ENCODE results near the gene KDM4B.
"Not testable (repeated sequence)": the region's sequence is repeated elsewhere in the genome, so short reads cannot be mapped to it uniquely, and the experiment has no call there.

Gene KDM4B

DNA sequence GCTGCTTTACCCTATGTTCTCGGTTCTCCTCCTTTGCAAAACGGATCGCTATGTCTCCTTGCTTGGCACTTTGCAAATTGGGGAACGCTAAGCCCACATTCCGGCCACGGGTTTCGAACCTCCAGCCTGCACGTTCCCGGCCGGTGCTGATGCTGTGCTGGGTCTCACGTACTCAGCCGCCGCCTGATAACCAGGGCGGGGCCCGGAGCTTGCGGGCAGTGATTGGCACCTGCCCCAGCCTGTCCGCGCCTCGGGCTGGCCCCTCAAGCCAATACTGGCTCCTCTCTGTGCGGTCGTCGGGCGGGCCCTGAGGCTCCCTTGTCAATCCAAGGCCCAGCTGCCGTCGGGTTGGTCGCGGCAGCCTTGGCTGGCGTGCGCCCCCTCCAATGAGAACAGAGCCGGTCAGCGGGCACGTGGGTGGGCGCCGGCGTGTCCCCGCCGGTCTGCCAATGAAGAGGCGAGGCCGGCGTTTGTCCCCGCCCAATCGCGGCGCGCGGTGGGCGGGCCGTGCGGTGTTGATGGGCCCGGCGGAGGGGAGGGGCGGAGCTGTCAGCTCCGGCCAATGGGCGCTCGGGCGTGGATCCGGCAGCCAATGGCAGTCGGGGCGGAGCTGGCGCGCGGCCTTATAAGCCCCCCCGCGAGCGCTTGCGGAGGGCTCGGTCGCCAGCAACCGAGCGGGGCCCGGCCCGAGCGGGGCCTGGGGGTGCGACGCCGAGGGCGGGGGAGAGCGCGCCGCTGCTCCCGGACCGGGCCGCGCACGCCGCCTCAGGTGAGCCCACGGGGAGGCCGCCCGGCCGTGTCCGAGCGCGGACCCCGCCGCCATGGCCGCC lies at the start of gene KDM4B:
Gene KDM4B (plus strand): TSS at position 652 of the 830 bp plus-strand sequence. CDS start 63,778 bp downstream, outside the sequence.
- DNase-seq (ENCODE audit: low read depth in 1 of 2, low spot score in 1 of 2): peak; percentile 95 to 99

DNA sequence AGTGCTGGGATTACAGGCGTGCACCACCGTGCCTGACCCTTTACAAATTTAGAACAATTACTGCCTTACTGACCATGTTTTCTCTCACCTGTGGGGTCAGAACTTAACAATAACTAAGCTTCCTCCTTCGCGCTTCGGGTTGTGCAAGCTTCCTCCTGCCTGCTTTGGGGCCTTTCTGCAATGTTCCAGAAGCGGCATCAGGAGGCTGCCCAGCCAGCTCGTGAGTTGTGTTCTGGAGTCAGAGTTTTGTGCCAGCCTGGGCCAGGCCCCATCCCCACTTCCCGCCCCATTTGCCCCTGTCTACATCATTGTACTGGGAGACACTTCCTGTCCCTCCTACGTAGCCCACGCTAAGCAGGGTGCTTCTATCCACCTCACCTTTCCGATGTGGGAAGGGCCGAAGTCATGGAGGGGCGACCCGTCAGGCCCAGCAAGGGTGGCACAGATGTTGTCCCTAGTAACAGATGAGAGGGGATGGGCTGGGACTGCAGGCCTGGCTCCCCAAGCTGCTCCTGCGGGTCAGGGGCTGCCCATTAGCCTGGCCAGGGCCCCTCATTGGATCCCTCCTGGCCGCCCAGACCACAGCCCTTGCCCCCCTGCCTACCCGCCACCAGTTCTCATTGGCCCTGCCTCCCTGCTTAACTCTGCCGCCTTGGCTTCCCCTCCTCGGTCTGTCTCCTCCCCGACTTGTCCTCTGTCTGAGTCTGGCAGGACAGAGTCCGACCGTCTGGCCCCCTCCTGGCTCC lies 46.2 kb upstream of the KDM4B start:
- no peak for DNase-seq (ENCODE audit: low read depth in 1 of 2, low spot score in 1 of 2)

DNA sequence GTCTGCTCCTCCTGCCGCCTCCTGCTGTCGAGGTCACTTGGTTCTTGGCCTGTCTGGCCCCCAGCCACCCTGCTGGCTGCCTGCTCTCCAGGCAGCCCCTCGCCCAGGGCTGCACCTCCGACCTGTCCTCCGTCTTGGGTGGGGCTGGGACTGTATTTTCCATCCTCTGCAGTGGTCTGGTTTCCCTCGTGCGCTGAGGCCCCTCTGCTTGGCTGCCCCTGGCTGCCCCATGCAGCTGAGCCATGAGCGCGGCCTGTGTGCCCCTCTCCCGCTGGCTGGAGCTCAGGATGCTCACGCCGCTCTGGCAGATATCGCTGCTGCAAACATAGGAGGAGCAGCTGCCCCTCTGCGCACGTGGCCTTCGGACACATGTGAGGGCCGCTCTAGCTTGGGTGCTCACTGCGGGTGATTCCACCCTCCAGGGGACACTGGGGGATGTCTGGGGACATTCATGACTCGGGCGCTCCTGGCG lies 45.6 kb upstream of the KDM4B start:
- no peak for DNase-seq (ENCODE audit: low read depth in 1 of 2, low spot score in 1 of 2)

DNA sequence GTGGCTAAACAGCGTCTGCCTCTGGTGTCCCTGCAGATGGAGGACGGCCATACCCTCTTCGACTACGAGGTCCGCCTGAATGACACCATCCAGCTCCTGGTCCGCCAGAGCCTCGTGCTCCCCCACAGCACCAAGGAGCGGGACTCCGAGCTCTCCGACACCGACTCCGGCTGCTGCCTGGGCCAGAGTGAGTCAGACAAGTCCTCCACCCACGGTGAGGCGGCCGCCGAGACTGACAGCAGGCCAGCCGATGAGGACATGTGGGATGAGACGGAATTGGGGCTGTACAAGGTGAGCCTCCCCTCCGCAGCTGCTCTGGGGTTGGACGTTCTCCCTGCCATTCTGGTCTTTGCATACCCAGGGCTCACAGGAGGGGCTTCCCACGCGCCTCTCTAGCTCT lies 39.7 kb upstream of the KDM4B start:
- DNase-seq (ENCODE audit: low read depth in 1 of 2, low spot score in 1 of 2): no peak

DNA sequence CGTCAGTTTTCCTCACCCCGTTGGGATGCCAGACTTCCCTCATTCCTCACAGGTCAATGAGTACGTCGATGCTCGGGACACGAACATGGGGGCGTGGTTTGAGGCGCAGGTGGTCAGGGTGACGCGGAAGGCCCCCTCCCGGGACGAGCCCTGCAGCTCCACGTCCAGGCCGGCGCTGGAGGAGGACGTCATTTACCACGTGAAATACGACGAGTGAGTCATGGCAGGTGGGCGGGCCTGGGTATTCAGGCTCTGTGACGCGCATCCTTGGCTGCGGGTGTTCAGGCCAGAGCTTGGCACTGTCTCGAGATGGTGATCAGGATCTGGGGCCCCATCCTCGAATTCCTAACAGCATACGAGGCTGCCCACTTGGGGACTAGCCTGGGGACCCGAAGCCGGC lies 38.2 kb upstream of the KDM4B start:
- DNase-seq (ENCODE audit: low read depth in 1 of 2, low spot score in 1 of 2): no peak

DNA sequence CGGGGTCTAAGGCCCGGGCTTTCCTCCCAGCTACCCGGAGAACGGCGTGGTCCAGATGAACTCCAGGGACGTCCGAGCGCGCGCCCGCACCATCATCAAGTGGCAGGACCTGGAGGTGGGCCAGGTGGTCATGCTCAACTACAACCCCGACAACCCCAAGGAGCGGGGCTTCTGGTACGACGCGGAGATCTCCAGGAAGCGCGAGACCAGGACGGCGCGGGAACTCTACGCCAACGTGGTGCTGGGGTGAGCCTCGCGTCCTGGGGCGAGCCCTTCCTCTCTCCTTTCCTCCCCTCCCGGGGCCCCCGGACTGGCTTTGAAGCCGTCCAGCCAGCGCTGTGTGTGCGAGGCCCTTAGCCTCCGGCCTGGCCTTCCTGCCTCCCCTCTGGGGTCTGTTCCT lies 36.2 kb upstream of the KDM4B start:
- DNase-seq (ENCODE audit: low read depth in 1 of 2, low spot score in 1 of 2): no peak

DNA sequence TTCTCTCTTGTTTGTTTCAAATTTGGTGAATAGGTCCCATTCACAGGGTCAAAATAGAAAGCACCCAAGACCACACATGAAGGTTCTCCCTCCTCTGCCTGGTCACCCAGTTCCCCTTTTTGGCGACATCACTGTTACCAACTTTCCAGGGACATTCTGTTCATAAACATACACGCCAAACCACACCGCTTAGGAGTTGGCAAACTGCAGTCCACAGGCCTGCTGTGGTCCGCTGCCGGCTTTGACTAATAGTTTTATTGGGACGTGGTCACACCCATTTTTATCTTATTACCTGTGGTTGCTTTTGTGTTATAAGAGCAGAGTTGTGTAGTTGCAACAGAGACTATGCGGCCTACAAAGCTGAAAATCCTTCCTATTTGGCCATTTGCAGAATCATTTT lies 35.4 kb upstream of the KDM4B start:
- no peak for DNase-seq (ENCODE audit: low read depth in 1 of 2, low spot score in 1 of 2)

DNA sequence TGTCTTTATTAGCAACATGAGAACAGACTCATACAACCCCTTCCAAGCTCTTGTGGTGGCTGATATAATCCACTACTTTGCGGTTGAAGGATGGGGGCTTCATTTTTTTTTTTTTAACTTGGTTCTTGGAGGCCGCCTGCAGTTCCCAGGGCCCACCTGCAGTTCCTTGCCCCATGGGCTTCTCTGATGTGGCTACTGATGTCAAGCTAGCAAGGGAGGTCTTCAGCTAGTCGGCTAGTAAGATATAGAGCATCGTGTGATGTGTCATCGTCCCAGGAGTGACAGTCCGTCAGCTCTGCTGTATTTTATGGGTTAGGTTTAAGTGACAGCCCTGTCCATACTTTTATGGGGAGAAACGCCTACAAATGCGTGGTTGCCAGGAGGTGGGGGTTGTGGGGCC lies 33.5 kb upstream of the KDM4B start:
- DNase-seq (ENCODE audit: low read depth in 1 of 2, low spot score in 1 of 2): no peak

DNA sequence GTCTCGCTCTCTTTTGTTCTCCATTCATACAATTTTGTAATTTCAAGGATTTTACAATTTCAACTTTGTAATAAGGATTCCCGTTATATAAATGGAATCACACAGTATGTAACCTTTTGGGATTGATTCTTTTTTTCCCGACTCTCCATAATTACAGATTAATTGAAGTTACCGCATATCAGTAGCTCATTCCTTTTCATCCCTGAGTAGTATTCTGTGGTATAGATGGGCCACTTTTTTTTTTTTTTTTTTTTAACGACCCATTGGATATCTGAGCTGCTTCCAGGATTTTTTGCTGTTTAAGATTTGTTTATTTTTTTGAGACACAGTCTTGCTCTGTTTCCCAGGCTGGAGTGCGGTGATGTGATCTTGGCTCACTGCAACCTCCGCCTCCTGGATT lies 31.9 kb upstream of the KDM4B start:
- no peak for DNase-seq (ENCODE audit: low read depth in 1 of 2, low spot score in 1 of 2)

DNA sequence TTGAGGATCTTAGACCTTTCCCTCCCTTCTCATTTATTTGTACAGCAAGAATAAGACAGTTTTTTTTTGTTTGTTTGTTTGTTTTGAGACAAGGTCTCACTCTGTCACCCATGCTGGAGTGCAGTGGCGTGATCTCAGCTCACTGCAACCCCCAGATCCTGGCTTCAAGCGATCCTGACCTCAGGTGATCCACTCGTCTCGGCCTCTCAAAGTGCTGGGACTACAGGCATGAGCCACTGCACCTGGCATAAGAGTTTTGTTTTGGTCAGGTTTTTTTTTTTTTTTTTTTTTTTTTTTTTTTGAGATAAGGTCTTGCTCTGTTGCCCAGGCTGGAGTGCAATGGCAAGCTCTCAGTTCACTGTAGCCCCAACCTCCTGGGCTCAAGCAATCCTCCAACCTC lies 30.5 kb upstream of the KDM4B start:
- not testable (repeated sequence) for DNase-seq (ENCODE audit: low read depth in 1 of 2, low spot score in 1 of 2)

DNA sequence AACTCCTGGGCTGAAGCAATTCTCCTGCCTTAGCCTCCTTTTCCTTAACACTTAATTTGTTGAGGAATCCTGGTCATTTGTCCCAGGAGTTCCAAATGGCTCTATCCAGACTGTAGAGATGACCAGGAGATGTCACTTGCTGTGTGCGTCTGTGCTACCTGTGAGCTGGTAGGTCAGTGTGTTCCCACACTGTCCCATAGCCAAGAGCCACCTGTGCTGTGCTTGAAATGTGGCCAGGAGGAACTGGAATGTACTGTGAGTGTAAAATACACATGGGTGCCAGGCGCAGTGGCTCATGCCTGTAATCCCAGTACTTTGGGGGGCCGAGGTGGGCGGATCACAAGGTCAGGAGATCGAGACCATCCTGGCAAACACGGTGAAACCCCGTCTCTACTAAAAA lies 29.4 kb upstream of the KDM4B start:
- DNase-seq (ENCODE audit: low read depth in 1 of 2, low spot score in 1 of 2): no peak

DNA sequence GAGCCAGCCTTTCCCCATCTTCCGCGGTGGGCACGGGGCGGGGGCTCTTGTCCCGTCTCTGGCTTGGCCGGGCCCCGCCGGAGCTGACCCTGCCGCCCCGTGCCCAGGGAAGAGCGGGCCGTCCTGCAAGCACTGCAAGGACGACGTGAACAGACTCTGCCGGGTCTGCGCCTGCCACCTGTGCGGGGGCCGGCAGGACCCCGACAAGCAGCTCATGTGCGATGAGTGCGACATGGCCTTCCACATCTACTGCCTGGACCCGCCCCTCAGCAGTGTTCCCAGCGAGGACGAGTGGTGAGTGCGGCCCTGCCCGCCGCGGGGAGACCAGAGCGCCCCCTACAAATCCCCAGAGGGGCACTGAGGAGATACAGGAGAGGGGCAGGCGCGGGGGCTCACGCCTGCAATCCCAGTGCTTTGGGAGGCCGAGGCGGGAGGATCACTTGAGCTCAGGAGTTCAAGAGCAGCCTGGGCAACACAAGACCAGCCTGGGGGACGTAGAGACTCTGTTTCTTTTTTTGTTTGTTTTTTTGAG lies 27.2 kb upstream of the KDM4B start:
- not testable (repeated sequence) for DNase-seq (ENCODE audit: low read depth in 1 of 2, low spot score in 1 of 2)

DNA sequence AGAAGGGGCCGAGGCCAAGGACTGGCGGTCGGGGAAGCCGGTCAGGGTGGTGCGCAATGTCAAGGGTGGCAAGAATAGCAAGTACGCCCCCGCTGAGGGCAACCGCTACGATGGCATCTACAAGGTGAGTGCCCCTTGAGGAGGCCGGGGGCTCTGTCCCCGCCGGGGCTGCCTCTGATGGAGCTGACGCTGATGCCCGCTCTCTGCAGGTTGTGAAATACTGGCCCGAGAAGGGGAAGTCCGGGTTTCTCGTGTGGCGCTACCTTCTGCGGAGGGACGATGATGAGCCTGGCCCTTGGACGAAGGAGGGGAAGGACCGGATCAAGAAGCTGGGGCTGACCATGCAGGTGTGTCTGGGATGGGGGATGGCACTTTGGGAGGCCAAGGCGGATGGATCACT lies 18.3 kb upstream of the KDM4B start:
- not testable (repeated sequence) for DNase-seq (ENCODE audit: low read depth in 1 of 2, low spot score in 1 of 2)

DNA sequence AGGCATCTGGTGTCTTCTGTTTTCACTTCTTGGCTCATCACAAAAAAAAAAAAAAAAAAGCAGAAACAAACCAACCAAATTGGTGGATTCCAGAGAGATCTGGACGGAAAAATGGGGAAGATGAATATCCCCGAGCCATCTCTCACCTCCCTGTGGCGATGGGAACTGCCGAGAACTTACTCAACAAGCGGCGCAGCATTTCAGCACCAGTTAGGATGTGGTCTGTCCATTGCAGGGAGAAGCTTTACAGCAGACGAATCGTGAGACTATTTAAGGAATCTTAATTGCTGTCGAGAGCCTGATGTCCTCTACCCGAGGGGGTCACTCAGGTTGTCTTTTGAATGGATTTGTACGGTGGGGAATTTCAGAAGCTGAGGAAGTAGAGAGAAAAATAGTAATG lies 17.3 kb upstream of the KDM4B start:
- DNase-seq (ENCODE audit: low read depth in 1 of 2, low spot score in 1 of 2): no peak

DNA sequence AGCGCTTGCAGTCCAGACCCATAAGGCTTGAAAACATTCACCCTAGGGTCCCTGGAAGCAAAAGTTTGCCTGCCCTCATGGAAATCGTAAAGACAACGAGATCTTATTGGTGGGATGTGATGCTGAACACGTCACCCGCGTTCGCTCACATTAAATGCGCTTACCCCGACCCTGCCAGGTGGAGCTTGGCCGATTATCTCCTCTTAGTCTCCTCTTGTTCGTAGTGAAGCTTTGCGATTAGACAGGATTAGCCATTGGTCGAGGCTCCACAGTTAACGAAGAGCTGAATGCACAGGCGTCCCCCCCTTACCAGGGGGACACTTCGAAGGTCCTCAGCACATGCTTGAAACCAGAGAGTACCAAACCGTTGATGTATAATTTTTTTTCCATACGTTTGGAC lies 16.0 kb upstream of the KDM4B start:
- DNase-seq (ENCODE audit: low read depth in 1 of 2, low spot score in 1 of 2): no peak

DNA sequence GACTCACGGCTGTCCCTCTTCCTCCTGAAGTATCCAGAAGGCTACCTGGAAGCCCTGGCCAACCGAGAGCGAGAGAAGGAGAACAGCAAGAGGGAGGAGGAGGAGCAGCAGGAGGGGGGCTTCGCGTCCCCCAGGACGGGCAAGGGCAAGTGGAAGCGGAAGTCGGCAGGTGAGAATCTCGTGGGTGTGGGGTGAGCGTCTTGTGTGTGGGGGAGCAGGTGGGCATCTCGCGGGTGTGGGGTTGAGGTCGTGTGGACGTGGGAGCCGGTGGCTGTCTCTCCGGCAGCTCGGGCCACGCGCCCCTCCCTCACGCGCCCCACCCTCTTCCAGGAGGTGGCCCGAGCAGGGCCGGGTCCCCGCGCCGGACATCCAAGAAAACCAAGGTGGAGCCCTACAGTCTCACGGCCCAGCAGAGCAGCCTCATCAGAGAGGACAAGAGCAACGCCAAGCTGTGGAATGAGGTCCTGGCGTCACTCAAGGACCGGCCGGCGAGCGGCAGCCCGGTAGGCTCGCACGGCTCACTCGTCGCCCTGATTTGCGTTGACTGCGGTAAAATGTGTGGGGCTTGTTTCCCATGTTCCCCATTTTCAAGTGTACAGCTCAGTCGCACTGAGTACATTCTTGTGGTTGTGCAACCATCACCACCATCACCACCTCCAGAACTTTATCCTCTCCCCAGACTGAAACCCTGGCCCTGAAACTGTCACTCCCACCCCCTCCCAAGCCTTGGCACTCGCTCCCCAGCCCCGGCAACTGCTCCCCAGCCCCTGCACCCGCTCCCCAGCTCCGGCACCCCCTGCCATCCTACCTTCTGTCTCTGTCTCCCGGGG lies 14.4 kb upstream of the KDM4B start:
- DNase-seq (ENCODE audit: low read depth in 1 of 2, low spot score in 1 of 2): not testable (repeated sequence)

DNA sequence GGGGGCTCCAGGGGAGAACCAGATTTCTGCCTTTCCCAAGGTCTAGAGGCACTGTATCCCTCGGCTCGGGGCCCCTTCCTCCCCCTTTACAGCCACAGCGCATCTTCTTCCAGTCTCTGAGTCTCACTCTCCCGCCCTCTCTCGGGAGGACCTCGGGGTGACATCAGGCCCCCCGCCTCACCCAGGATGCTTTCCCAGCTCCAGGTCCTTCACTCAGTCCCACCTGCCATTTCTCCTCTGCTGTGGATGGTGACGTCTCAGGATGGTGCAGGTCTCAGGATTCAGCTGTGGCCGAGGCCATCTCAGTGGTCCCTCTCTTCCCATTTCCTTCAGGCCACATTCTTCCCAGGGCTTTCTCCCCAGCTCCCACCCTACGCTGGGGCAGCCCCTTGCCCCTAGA lies 13.6 kb upstream of the KDM4B start:
- no peak for DNase-seq (ENCODE audit: low read depth in 1 of 2, low spot score in 1 of 2)

DNA sequence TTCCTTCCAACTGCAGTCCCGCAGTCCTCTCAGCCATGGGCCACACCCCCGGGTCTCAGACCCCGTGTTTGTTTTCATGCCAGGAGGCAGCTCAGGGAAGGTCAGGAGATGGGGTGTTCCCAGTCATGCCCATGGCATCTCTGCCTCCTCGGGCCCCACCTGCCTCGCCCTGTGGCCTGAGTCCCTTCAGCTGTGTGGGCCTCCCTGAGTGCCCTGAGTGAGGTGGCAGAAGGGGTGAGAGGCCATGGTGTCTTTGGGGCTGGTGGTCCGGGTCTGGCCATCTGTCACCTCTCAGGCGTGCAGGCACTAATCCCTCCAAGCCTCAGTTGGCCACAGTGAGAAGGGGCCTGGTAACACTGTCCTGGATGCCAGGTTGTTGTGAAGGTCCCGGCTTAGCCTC lies 10.9 kb upstream of the KDM4B start:
- DNase-seq (ENCODE audit: low read depth in 1 of 2, low spot score in 1 of 2): no peak

DNA sequence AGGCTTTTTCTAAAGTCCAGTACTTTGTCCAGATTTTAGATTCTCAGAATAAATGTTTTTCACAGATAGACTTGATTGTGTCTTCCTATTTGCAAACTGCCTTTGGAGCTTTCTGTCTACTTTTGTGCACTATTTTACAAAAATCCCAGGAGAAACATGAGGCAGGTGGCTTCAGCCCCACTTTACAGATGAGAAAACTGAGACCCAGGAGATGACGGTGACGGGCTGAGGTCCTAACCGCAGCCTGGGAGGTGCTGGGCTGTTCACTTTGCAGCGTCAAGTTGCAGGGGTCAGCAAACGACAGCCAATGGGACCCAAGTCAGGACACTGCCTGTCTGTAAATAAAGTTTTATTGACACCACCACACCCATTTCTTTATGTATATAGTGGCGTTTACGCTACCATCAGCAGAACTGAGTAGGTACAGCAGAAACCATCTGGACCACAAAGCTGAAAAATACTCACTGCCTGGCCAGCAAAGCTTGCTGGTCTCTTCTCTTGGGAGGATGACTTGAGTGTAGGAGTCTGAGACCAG lies 6.8 kb upstream of the KDM4B start:
- DNase-seq (ENCODE audit: low read depth in 1 of 2, low spot score in 1 of 2): no peak

DNA sequence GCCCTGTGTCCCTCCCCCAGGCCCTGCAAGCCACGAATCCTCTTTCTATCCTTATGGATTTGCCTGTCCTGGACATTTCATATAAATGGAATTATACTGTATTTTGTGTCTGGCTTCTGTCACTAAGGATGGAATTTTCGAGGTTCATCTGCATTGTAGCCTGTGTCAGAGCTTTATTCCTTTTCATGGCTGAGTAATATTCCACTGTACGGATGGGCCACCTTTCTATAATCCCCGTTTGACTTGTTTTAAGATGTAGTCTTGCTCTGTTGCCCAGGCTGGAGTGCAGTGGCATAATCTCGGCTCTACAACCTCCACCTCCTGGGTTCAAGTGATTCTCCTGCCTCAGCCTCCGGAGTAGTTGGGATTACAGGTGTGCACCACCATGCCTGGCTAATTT lies 3.9 kb upstream of the KDM4B start:
- DNase-seq (ENCODE audit: low read depth in 1 of 2, low spot score in 1 of 2): no peak

DNA sequence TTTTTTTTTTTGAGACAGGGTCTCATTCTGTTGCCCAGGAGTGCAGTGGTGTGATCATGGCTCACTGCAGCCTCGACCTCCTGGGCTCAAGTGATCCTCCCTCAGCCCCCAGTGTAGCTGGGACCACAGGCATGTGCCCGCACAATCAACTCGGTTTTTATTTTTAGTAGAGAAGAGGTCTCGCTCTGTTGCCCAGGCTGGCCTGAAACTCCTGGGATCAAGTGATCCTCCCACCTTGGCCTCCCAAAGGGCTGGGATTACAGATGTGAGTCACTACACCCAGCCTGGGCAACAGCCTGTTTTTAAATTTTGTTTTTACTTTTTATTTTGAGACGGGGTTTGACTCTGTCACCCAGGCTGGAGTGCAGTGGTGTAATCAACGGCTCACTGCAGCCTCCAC lies 2.3 kb upstream of the KDM4B start:
- DNase-seq (ENCODE audit: low read depth in 1 of 2, low spot score in 1 of 2): no peak

All from activated T-helper 1 cell treated with anti-CD3 and anti-CD28 coated beads, Interleukin-2, amount 50 U/mL, for 16 hours (primary cell).